Jurkat, Clone E6-1 (cell line): ENCODE measurements around the gene AP5S1.

Experiments
- DNase-seq: peaks from one replicate; pipeline ENCODE4 v3.0.0-alpha.2; 2011; ENCODE audit warnings: low read depth, low spot score
- H3K4me3 ChIP-seq: 2 replicates; pipeline ENCODE4 v1.5.1; 2011; ENCODE audit warnings: mild to moderate bottlenecking, low read length, control low read depth, moderate library complexity

AP5S1 gene

GRCh38 chr20:3865152-3865886 lies 45.0 kb downstream of the AP5S1 start:
- H3K4me3 ChIP-seq, result no peak overlapping the region
- no peak for DNase-seq

DNA sequence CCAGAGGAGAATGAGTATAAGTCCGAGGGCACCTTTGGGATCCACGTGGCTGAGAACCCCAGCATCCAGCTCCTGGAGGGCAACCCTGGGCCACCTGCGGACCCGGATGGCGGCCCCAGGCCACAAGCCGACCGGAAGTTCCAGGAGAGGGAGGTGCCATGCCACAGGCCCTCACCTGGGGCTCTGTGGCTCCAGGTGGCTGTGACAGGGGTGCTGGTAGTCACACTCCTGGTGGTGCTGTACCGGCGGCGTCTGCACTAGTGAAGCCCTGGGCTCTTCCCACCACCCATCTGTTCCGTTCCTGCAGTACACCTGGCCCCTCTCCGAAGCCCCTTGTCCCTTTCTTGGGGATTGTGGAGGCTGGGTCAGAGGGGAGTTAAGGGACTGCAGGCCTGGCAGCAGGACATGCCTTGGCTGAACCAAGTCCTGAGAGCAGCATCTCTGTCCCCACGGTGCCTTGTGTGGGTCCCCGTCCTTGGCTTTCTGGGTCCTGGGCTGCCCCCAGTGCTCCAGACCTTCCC lies 45.6 kb downstream of the AP5S1 start:
- no peak for DNase-seq

GRCh38 chr20:3866464-3866863 lies 46.1 kb downstream of the AP5S1 start:
- H3K4me3 ChIP-seq, result no peak overlapping the region
- no peak for DNase-seq

More for the DNA sequence above, 45.6 kb downstream of the AP5S1 start:
- H3K4me3 ChIP-seq, result no peak overlapping the region

GRCh38 chr20:3867802-3868201 lies 47.5 kb downstream of the AP5S1 start:
- no peak overlapping the region for H3K4me3 ChIP-seq
- DNase-seq, result no peak

DNA sequence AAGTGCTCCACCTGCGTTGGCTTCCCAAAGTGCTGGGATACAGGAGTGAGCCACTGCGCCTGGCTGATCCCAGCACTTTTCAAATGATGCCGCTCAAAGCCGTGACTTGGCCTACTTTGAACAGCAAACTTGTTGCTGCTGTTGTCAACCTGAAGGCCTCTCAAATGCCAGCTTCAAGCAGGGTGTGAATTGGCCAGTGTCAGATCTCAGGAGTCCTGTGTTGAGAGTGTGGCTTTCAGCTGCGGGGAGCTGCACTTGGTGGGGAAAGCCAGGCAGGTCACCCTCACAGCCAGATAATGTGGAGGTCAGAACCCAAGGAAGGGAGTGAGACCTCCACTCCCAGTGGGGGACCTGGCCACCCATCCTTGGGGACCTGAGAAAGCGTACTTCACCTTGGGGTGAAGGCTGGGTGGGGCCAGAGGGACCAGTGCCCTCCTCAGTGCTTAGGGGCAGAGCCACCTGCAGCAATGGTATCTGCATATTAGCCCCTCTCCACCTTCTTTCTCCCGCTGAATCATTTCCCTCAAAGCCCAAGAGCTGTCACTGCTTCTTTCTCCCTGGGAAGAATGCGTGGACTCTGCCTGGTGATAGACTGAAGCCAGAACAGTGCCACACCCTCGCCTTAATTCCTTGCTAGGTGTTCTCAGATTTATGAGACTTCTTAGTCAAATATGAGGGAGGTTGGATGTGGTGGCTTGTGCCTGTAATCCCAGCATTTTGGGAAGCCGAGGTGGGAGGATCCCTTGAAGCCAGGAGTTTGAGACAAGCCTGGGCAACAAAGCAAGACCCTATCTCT lies 49.7 kb downstream of the AP5S1 start:
- DNase-seq, result no peak
- no peak overlapping the region for H3K4me3 ChIP-seq

DNA sequence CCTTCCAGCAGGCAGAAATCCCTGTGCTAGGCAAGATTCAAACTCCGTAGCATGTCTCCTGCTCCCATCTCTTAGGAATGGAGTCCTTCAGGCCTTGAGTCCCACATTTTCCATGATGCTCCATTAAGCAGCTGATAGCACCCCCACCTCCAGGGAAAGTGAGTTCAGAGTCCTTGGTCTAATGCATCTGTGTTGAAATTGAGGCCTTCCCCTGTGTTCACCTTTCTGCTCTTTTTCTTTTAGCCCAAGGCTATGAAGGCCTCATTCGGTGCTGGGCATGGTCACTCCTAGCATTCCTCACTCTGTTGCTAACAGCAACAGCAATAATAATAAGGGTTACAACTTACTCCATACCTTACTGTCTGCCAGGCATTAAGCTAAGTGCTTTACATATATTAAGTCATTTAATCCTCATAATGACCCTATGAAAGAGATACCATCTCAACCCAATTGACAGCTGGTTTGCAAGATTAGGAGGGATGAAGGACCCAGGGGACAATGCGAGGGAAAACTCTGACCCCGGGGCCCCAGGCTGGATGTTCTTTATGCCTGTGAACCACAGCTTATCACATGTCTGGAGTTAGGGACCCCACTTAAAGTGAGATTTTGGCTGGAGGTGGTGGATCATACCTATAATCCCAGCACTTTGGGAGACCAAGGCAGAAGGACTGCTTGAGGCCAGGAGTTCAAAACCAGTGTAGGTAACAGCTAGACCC lies 51.4 kb downstream of the AP5S1 start:
- no peak overlapping the region for H3K4me3 ChIP-seq
- no peak for DNase-seq

- no peak for DNase-seq
- no peak overlapping the region for H3K4me3 ChIP-seq
Measured at GRCh38 chr20:3873507-3873906, 53.2 kb downstream of the AP5S1 start.

- H3K4me3 ChIP-seq, result no peak overlapping the region
- DNase-seq, result no peak
Measured at GRCh38 chr20:3874194-3874844, 54.0 kb downstream of the AP5S1 start.

DNA sequence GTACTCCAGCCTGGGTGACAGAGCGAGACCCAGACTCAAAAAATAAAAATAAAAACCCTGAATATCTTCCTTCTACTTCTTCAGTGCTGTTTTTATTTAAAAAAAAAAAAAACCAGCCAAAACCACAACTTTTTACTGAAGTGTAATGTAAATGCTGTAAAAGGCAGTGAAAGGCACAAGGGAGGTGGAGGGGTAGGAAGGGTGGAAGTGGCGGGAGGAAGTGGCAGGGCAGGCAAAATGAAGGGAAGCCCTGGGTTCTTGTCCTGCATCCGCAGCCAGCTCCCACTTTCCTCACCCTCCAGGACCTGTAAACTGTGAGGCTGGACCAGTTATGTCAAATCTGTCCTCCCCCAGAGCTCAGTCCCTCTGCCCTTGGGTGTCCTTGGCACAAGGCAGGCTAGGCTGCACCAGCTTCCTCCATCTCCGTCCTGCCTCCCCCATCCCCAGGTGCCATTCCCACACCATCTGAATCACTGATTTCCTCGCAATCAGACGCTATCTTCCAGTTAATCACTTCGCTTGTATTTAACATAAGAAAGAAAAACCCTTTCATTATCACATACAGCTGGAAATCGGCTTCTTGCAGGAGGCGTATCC lies 55.1 kb downstream of the AP5S1 start:
- no peak for DNase-seq
- no peak overlapping the region for H3K4me3 ChIP-seq

- H3K4me3 ChIP-seq, result no peak overlapping the region
- no peak for DNase-seq
Measured at GRCh38 chr20:3876000-3876399, 55.7 kb downstream of the AP5S1 start.

DNA sequence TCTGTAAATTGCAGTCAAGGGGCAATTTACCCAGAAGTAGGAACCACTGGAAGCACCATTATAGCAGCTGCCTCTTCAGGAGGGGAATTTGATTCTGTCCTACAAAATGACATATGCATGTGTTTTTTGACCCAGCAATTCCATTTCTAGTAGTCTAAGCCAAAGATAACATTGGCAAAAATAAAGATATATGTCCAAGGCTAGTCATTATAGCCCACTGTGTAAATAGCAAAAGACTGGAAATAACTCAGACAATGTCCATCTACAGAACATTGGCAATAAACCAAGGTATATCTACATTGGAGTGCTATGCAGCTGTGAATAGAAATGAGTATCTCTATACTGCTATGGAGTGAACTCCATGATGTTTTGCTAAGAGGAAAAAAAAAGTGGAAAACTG lies 56.3 kb downstream of the AP5S1 start:
- H3K4me3 ChIP-seq, result no peak overlapping the region
- no peak for DNase-seq
